SK-N-SH (cell line): ENCODE data around the gene AMACR. TPM values are rescaled to one million over a fixed set of nuclear protein-coding genes. Genes with fewer than 3 reads are reported as not detected.

Experiments
- CTCF ChIA-PET: fragments of 300-600, 350-600 bp; formaldehyde crosslinking; extraction: SDS; loops from one replicate; lab custom pipeline; 2021; lab: Yijun Ruan, JAX
- POLR2A ChIA-PET: fragments of 350-600 bp; sonication (Branson Sonifier 250); formaldehyde crosslinking; extraction: SDS; loops from one replicate; lab custom pipeline; 2020; ENCODE audit warnings: antibody characterized with exemption, inconsistent platforms; lab: Yijun Ruan, JAX
- DNase-seq: peaks from one replicate; pipeline ENCODE4 v3.0.0; 2012
- H2AFZ ChIP-seq: fragments of 200-600 bp; sonication (generic); 2 replicates; pipeline ENCODE4 v1.8.1; 2016; ENCODE audit warnings: antibody characterized with exemption, mild to moderate bottlenecking, low read depth
- H3F3A ChIP-seq: fragments of 200-600 bp; sonication (generic); replicated peaks from 2 replicates; pipeline ENCODE3; 2016; ENCODE audit warnings: antibody characterized with exemption, mild to moderate bottlenecking; ENCODE audit not compliant: insufficient read depth
- H3K27ac ChIP-seq, 2 experiments: fragments of 200-500 bp in 1 of 2; fragments of 200-600 bp in 1 of 2; sonication (Bioruptor generic) in 1 of 2; sonication (generic), shearing (Covaris generic) in 1 of 2; 2 replicates each; pipeline versions ENCODE4 v1.5.1 to v1.6.1; 2014 to 2016; ENCODE audit warnings: low read depth in 2 of 2, inconsistent platforms in 1 of 2, low read length in 1 of 2, mild to moderate bottlenecking in 1 of 2, mixed read lengths in 1 of 2
- H3K27me3 ChIP-seq: fragments of 200-600 bp; sonication (generic), shearing (Covaris generic); 2 replicates; pipeline ENCODE4 v1.6.1; 2016; ENCODE audit warnings: mixed run types; ENCODE audit not compliant: insufficient read depth
- H3K36me3 ChIP-seq, 2 experiments: fragments of 200-500 bp in 1 of 2; fragments of 200-600 bp in 1 of 2; sonication (Bioruptor generic) in 1 of 2; sonication (generic) in 1 of 2; replicated peaks in 1 of 2; 2 replicates each; pipeline versions ENCODE3 to v1.5.1; 2014 to 2016; ENCODE audit warnings: low read length in 1 of 2, mild to moderate bottlenecking in 1 of 2; ENCODE audit not compliant: insufficient read depth in 2 of 2, control insufficient read depth in 1 of 2
- H3K4me1 ChIP-seq, 2 experiments: fragments of 200-500 bp in 1 of 2; fragments of 200-600 bp in 1 of 2; sonication (Bioruptor generic) in 1 of 2; sonication (generic), shearing (Covaris generic) in 1 of 2; 2 replicates each; pipeline versions ENCODE4 v1.5.1 to v1.6.1; 2014 to 2016; ENCODE audit warnings: low read depth in 1 of 2, low read length in 1 of 2, mixed run types in 1 of 2; ENCODE audit not compliant: insufficient read depth in 2 of 2, control insufficient read depth in 1 of 2
- H3K4me2 ChIP-seq: fragments of 200-600 bp; sonication (generic), shearing (Covaris generic); 2 replicates; pipeline ENCODE4 v1.6.1; 2017; ENCODE audit warnings: mixed run types
- H3K4me3 ChIP-seq, 2 experiments: fragments of 200-500 bp in 1 of 2; fragments of 200-600 bp in 1 of 2; sonication (Bioruptor generic) in 1 of 2; sonication (generic), shearing (Covaris generic) in 1 of 2; 2 replicates each; pipeline versions ENCODE4 v1.5.1 to v1.8.1; 2014 to 2016; ENCODE audit warnings: low read depth in 2 of 2, inconsistent platforms in 1 of 2, low read length in 1 of 2, mild to moderate bottlenecking in 1 of 2, mixed read lengths in 1 of 2, moderate library complexity in 1 of 2
- H3K79me2 ChIP-seq: fragments of 200-600 bp; sonication (generic); 2 replicates; pipeline ENCODE4 v1.8.1; 2017; ENCODE audit warnings: mild to moderate bottlenecking; ENCODE audit not compliant: insufficient read depth
- H3K9ac ChIP-seq: fragments of 200-600 bp; sonication (generic); 2 replicates; pipeline ENCODE4 v1.6.1; 2017; ENCODE audit warnings: mixed run types
- H3K9me2 ChIP-seq: fragments of 200-600 bp; sonication (generic); 2 replicates; pipeline ENCODE4 v1.6.1; 2017; ENCODE audit warnings: mixed run types
- H3K9me3 ChIP-seq: fragments of 200-600 bp; sonication (generic); 2 replicates; pipeline ENCODE4 v1.6.1; 2017; ENCODE audit warnings: mixed run types, mild to moderate bottlenecking, moderate library complexity
- H4K20me1 ChIP-seq: fragments of 200-600 bp; sonication (generic); 2 replicates; pipeline ENCODE4 v1.6.1; 2017; ENCODE audit warnings: mild to moderate bottlenecking, mixed run types; ENCODE audit not compliant: insufficient read depth
- CHD2 ChIP-seq: fragments of 150-350 bp; IDR thresholded peaks from 2 replicates; pipeline ENCODE4 v1.6.1; 2018; ENCODE audit warnings: low read length; ENCODE audit not compliant: partially characterized antibody
- CTCF ChIP-seq: fragments of 200-600 bp; sonication (generic); IDR thresholded peaks from 2 replicates; pipeline ENCODE4 v1.6.1; 2017; ENCODE audit warnings: antibody characterized with exemption, mild to moderate bottlenecking, moderate library complexity
- GATA2 ChIP-seq: sonication (generic); formaldehyde crosslinking; IDR thresholded peaks from 2 replicates; pipeline ENCODE4 v1.5.0; 2020; ENCODE audit warnings: mild to moderate bottlenecking, missing genetic modification reagents
- JUND ChIP-seq: IDR thresholded peaks from 2 replicates; pipeline ENCODE4 v1.4.0; 2012
- MAX ChIP-seq: IDR thresholded peaks from 2 replicates; pipeline ENCODE4 v1.4.0; 2012; ENCODE audit warnings: low read depth
- POLR2AphosphoS5 ChIP-seq: IDR thresholded peaks from 2 replicates; pipeline ENCODE4 v1.6.1; 2012; ENCODE audit warnings: low read depth, low read length
- RFX5 ChIP-seq: IDR thresholded peaks from 2 replicates; pipeline ENCODE4 v1.6.1; 2012; ENCODE audit warnings: mild to moderate bottlenecking, improper control_type of control experiment, low read length
- TAF1 ChIP-seq: IDR thresholded peaks from 2 replicates; pipeline ENCODE4 v1.6.1; 2012; ENCODE audit warnings: low read depth, mild to moderate bottlenecking, low read length, moderate library complexity, borderline replicate concordance
- TCF12 ChIP-seq: IDR thresholded peaks from 2 replicates; pipeline ENCODE4 v1.4.0; 2012
- ZBTB33 ChIP-seq: IDR thresholded peaks from 2 replicates; pipeline ENCODE4 v1.4.0; 2012; ENCODE audit warnings: low read depth, borderline replicate concordance
- WGBS: methylation state at CpG from one replicate; pipeline ENCODE4 v1.1.6; 2017; ENCODE audit warnings: low lambda C conversion rate; 5-methylcytosine and 5-hydroxymethylcytosine counted together
- polyA plus RNA-seq, 3 experiments: library from polyadenylated mRNA; depleted of rRNA; stranded (reverse); fragments of >200 nt; gene quantifications; 2 replicates each; pipeline ENCODE4 v1.2.3, GENCODE V29; 2012

Gene AMACR
- polyA plus RNA-seq, 1 of the 3 experiments (the other 2 are of a cell fraction), result 11.8 TPM

- CTCF ChIA-PET, result interaction anchor here (0.9 kb wide), 1 partner anchor 9 kb away, joined by 3 read pairs; no protein-coding TSS in a partner anchor
- no peaks in the 10 kb centered on the region for H3K79me2 ChIP-seq
- H3K4me1 ChIP-seq, result no peaks in the 10 kb centered on the region
- no peaks in the 10 kb centered on the region for H3K9me3 ChIP-seq
- H2AFZ ChIP-seq, result no peak overlapping the region
- H3K27ac ChIP-seq, result no peak overlapping the region
- peaks cover 0 to 2% of the 10 kb centered on the region in 2 experiments for H3K36me3 ChIP-seq
- TF ChIP-seq TAF1, result no peak
- no peak for TF ChIP-seq POLR2AphosphoS5
- TF ChIP-seq, all 33 proteins: peak for 0
- H4K20me1 ChIP-seq, result no peaks in the 10 kb centered on the region
- no peak for DNase-seq
- no peak overlapping the region for H3K4me2 ChIP-seq
- H3K9me2 ChIP-seq, result no peaks in the 10 kb centered on the region
- H3F3A ChIP-seq, result no peaks in the 10 kb centered on the region
- no peak overlapping the region for H3K4me3 ChIP-seq
- POLR2A ChIA-PET, result interaction anchor here (0.8 kb wide), 1 partner anchor 13 kb away, joined by 3 read pairs; no protein-coding TSS in a partner anchor
- H3K9ac ChIP-seq, result no peak overlapping the region
- 78% methylated on average over 3 of the region's 3 CpGs for WGBS
- no peaks in the 10 kb centered on the region for H3K27me3 ChIP-seq
Measured at GRCh38 chr5:34040472-34040871, 32.6 kb upstream of the AMACR start.

- H3K79me2 ChIP-seq, result no peaks in the 10 kb centered on the region
- H2AFZ ChIP-seq, result no peak overlapping the region
- no peaks in the 10 kb centered on the region for H3K27me3 ChIP-seq
- TF ChIP-seq MAX (no peak), CTCF (no peak), GATA2 (CRISPR knock-in tag) (no peak), TCF12 (no peak), ZBTB33 (no peak), JUND (no peak), CHD2 (no peak), RFX5 (no peak)
- POLR2A ChIA-PET, result no interaction called here
- H3K4me2 ChIP-seq, result no peak overlapping the region
- no peaks in the 10 kb centered on the region for H3F3A ChIP-seq
- peaks cover 0 to 3% of the 10 kb centered on the region in 2 experiments for H3K36me3 ChIP-seq
- no peak overlapping the region for H3K27ac ChIP-seq
- CTCF ChIA-PET, result no interaction called here
- H3K4me1 ChIP-seq, result no peaks in the 10 kb centered on the region
- H4K20me1 ChIP-seq, result no peaks in the 10 kb centered on the region
- H3K9me3 ChIP-seq, result no peaks in the 10 kb centered on the region
- H3K9ac ChIP-seq, result no peak overlapping the region
- WGBS, result 86% methylated on average over 10 of the region's 10 CpGs
- DNase-seq, result no peak
- no peak overlapping the region for H3K4me3 ChIP-seq
- H3K9me2 ChIP-seq, result no peaks in the 10 kb centered on the region
Measured at GRCh38 chr5:34039398-34040157, 31.7 kb upstream of the AMACR start.
